ENCODE data around the gene RSPRY1.
"Not testable (repeated sequence)": the region's sequence is repeated elsewhere in the genome, so short reads cannot be mapped to it uniquely, and the experiment has no call there.

GRCh38 chr16:57189527-57189926, 3.4 kb downstream of the RSPRY1 start:
- TF ChIP-seq ATF3 (IDR thresholded peaks at IDR 0.05); ELF1 (IDR thresholded peaks at IDR 0.05; ENCODE audit: borderline replicate concordance, low read depth): not testable (repeated sequence)

All from HCT116 (cell line).